HCT116 (cell line): ENCODE results near the gene MAML1. TPM values are rescaled to one million over a fixed set of nuclear protein-coding genes. Genes with fewer than 3 reads are reported as not detected.

Source experiments
- ATAC-seq: fragments of 200-7000 bp; cut with Tn5 transposase; 2 replicates; pipeline ENCODE4 v1.9.1; 2020; ENCODE audit warnings: mild to moderate bottlenecking, moderate library complexity
- BruUV-seq: library from RNA; stranded (reverse); fragments of 400-500 nt; replicated peaks from 2 replicates; lab custom pipeline; 2021; lab: Mats Ljungman, UMichigan
- CTCF ChIA-PET: fragments of 300-600 bp; sonication (Branson Sonifier 250); formaldehyde crosslinking; loops from one replicate; lab custom pipeline; 2021; ENCODE audit warnings: antibody characterized with exemption; lab: Charles Lee
- POLR2A ChIA-PET: fragments of 300-600, 350-600 bp; sonication (Branson Sonifier 250); formaldehyde crosslinking; loops from one replicate; lab custom pipeline; 2021; ENCODE audit warnings: antibody characterized with exemption; lab: Charles Lee
- RAD21 ChIA-PET, 2 experiments: fragments of 300-600 bp; sonication (Branson Sonifier 250); formaldehyde crosslinking; loops; one replicate each; lab custom pipeline; 2023; ENCODE audit warnings: low total read pairs in 2 of 2; ENCODE audit not compliant: uncharacterized antibody in 2 of 2, unreplicated experiment in 2 of 2, low non-redundant PET in 1 of 2; lab: Charles Lee
- DNase-seq: peaks from one replicate; pipeline ENCODE4 v3.0.0-alpha.2; 2010; ENCODE audit warnings: low read depth, low spot score
- H2AFZ ChIP-seq: fragments of 200-600 bp; shearing (Covaris generic), sonication (generic); 2 replicates; pipeline ENCODE4 v1.6.1; 2017; ENCODE audit warnings: low read depth, mixed run types, mixed read lengths, antibody characterized with exemption, low read length; ENCODE audit not compliant: poor library complexity, severe bottlenecking
- H3K27ac ChIP-seq: 2 replicates; pipeline ENCODE4 v1.5.1; 2012; ENCODE audit warnings: low read depth, low read length
- H3K27me3 ChIP-seq: fragments of 200-600 bp; sonication (generic); 2 replicates; pipeline ENCODE4 v1.6.1; 2016; ENCODE audit warnings: mixed run types, low read length, mixed read lengths; ENCODE audit not compliant: insufficient read depth
- H3K36me3 ChIP-seq, 2 experiments: fragments of 200-500 bp in 1 of 2; fragments of 200-600 bp in 1 of 2; sonication (Bioruptor generic) in 1 of 2; sonication (generic) in 1 of 2; 2 replicates each; pipeline versions ENCODE4 v1.5.1 to v1.6.1; 2014 to 2016; ENCODE audit warnings: low read length in 2 of 2, inconsistent platforms in 1 of 2, mixed read lengths in 1 of 2, mixed run types in 1 of 2; ENCODE audit not compliant: insufficient read depth in 2 of 2, control insufficient read depth in 1 of 2
- H3K4me1 ChIP-seq, 2 experiments: fragments of 200-600 bp in 1 of 2; sonication (generic) in 1 of 2; 2 replicates each; pipeline versions ENCODE4 v1.5.1 to v1.6.1; 2012 to 2017; ENCODE audit warnings: low read length in 2 of 2, inconsistent platforms in 1 of 2, mild to moderate bottlenecking in 1 of 2, mixed read lengths in 1 of 2, mixed run types in 1 of 2, moderate library complexity in 1 of 2; ENCODE audit not compliant: insufficient read depth in 2 of 2, control insufficient read depth in 1 of 2
- H3K4me2 ChIP-seq: fragments of 200-600 bp; sonication (generic); 2 replicates; pipeline ENCODE4 v1.6.1; 2017; ENCODE audit warnings: mixed run types, low read length, mixed read lengths
- H3K4me3 ChIP-seq, 2 experiments: fragments of 200-600 bp in 1 of 2; sonication (generic) in 1 of 2; replicated peaks in 1 of 2; 2 replicates each; pipeline ENCODE4 v1.5.1; 2011 to 2016; ENCODE audit warnings: low read length in 2 of 2, control low read depth in 1 of 2, low read depth in 1 of 2, mild to moderate bottlenecking in 1 of 2, mixed read lengths in 1 of 2, mixed run types in 1 of 2
- H3K79me2 ChIP-seq: fragments of 200-600 bp; sonication (generic); 2 replicates; pipeline ENCODE4 v1.6.1; 2017; ENCODE audit warnings: mild to moderate bottlenecking, mixed run types, low read length, moderate library complexity, mixed read lengths; ENCODE audit not compliant: insufficient read depth
- H3K9ac ChIP-seq: fragments of 200-600 bp; sonication (generic); 2 replicates; pipeline ENCODE4 v1.6.1; 2016; ENCODE audit warnings: low read length, mixed read lengths
- H3K9me2 ChIP-seq: fragments of 200-600 bp; sonication (generic), shearing (Covaris generic); 2 replicates; pipeline ENCODE4 v1.6.1; 2017; ENCODE audit warnings: mixed run types, mild to moderate bottlenecking, moderate library complexity; ENCODE audit not compliant: insufficient read depth
- H3K9me3 ChIP-seq, 2 experiments: fragments of 200-500 bp in 1 of 2; fragments of 200-600 bp in 1 of 2; sonication (Bioruptor generic) in 1 of 2; sonication (generic) in 1 of 2; 2 replicates each; pipeline ENCODE4 v1.6.1; 2014 to 2017; ENCODE audit warnings: low read length in 2 of 2, mixed read lengths in 2 of 2, inconsistent platforms in 1 of 2, low read depth in 1 of 2, mild to moderate bottlenecking in 1 of 2, mixed run types in 1 of 2, moderate library complexity in 1 of 2; ENCODE audit not compliant: control insufficient read depth in 1 of 2, insufficient read depth in 1 of 2
- H4K20me1 ChIP-seq: fragments of 200-600 bp; sonication (generic), shearing (Covaris generic); 2 replicates; pipeline ENCODE4 v1.6.1; 2017; ENCODE audit warnings: mixed run types, mild to moderate bottlenecking, moderate library complexity; ENCODE audit not compliant: insufficient read depth
- ELF1 ChIP-seq: IDR thresholded peaks from 2 replicates; pipeline ENCODE4 v1.6.1; 2012; ENCODE audit warnings: low read depth, borderline replicate concordance
- EZH2 ChIP-seq: fragments of 200-600 bp; sonication (generic); IDR thresholded peaks from 2 replicates; pipeline ENCODE4 v1.6.1; 2017; ENCODE audit warnings: antibody characterized with exemption, mixed run types
- POLR2A ChIP-seq: IDR thresholded peaks from 2 replicates; pipeline ENCODE4 v1.7.0; 2011; ENCODE audit warnings: borderline replicate concordance; ENCODE audit not compliant: insufficient read depth, insufficient read length; ENCODE audit errors: extremely low read depth
- POLR2AphosphoS5 ChIP-seq: IDR thresholded peaks from 2 replicates; pipeline ENCODE4 v1.6.1; 2011; ENCODE audit warnings: mild to moderate bottlenecking, low read depth, low read length, moderate library complexity
- RAD21 ChIP-seq: IDR thresholded peaks from 2 replicates; pipeline ENCODE4 v1.6.1; 2012; ENCODE audit warnings: low read depth, mild to moderate bottlenecking
- SP1 ChIP-seq: IDR thresholded peaks from 2 replicates; pipeline ENCODE4 v1.6.1; 2012; ENCODE audit warnings: low read depth
- intact Hi-C: fragments of 100-400 bp; cut with micrococcal nuclease; formaldehyde crosslinking; loops from 2 replicates; pipeline ENCODE4 v1.10.0; 2022
- total RNA-seq: library from RNA; stranded (reverse); gene quantifications from one replicate; pipeline ENCODE4 v1.2.1, GENCODE V29; 2021; ENCODE audit not compliant: unreplicated experiment
- TF ChIP-seq, protein P1 (sequence below): IDR thresholded peaks from 2 replicates; pipeline ENCODE4 v1.6.1; 2012
- TF ChIP-seq, protein P2 (sequence below): IDR thresholded peaks from 2 replicates; pipeline ENCODE4 v1.6.1; 2012; ENCODE audit warnings: low read depth

Gene MAML1
- total RNA-seq, 1 experiment from 2014 or later = 29.5 TPM

GRCh38 chr5:179798771-179799643, 66.4 kb downstream of the MAML1 start:
- no peaks in the 10 kb centered on the region for H3K9me2 ChIP-seq
- DNase-seq (no peak), ATAC-seq (no peak)
- CTCF ChIA-PET = no interaction called here
- RAD21 ChIA-PET = no interaction called here
- TF ChIP-seq, protein P1, sequence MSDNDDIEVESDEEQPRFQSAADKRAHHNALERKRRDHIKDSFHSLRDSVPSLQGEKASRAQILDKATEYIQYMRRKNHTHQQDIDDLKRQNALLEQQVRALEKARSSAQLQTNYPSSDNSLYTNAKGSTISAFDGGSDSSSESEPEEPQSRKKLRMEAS = no peak
- TF ChIP-seq, protein P2, sequence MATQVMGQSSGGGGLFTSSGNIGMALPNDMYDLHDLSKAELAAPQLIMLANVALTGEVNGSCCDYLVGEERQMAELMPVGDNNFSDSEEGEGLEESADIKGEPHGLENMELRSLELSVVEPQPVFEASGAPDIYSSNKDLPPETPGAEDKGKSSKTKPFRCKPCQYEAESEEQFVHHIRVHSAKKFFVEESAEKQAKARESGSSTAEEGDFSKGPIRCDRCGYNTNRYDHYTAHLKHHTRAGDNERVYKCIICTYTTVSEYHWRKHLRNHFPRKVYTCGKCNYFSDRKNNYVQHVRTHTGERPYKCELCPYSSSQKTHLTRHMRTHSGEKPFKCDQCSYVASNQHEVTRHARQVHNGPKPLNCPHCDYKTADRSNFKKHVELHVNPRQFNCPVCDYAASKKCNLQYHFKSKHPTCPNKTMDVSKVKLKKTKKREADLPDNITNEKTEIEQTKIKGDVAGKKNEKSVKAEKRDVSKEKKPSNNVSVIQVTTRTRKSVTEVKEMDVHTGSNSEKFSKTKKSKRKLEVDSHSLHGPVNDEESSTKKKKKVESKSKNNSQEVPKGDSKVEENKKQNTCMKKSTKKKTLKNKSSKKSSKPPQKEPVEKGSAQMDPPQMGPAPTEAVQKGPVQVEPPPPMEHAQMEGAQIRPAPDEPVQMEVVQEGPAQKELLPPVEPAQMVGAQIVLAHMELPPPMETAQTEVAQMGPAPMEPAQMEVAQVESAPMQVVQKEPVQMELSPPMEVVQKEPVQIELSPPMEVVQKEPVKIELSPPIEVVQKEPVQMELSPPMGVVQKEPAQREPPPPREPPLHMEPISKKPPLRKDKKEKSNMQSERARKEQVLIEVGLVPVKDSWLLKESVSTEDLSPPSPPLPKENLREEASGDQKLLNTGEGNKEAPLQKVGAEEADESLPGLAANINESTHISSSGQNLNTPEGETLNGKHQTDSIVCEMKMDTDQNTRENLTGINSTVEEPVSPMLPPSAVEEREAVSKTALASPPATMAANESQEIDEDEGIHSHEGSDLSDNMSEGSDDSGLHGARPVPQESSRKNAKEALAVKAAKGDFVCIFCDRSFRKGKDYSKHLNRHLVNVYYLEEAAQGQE = no peak
- no peak for TF ChIP-seq POLR2A
- TF ChIP-seq SP1 = no peak
- TF ChIP-seq ELF1 = no peak
- TF ChIP-seq EZH2 = no peak
- no peak for TF ChIP-seq POLR2AphosphoS5
- no peak for TF ChIP-seq RAD21
- H4K20me1 ChIP-seq = no peaks in the 10 kb centered on the region
- no peaks in the 10 kb centered on the region for H3K9me3 ChIP-seq
- no peak overlapping the region for H3K9ac ChIP-seq
- peaks cover 26 to 46% of the 10 kb centered on the region in 2 experiments for H3K4me1 ChIP-seq
- peaks cover 5 to 20% of the 10 kb centered on the region in 2 experiments; a peak in 1 of 4 replicates for H3K36me3 ChIP-seq
- TSS peak; percentile 12 for BruUV-seq
- H2AFZ ChIP-seq = no peak overlapping the region
- no peaks in the 10 kb centered on the region for H3K27me3 ChIP-seq
- POLR2A ChIA-PET = interaction anchor here (2.9 kb wide), 1 partner anchor 8 kb away, joined by 8 read pairs; the partner anchor contains the start of gene MGAT4B
- no peak overlapping the region for H3K4me3 ChIP-seq
- peaks cover 31% of the 10 kb centered on the region; the same call in 1 of the 2 replicates for H3K79me2 ChIP-seq
- intact Hi-C loops = no loop called here
- H3K4me2 ChIP-seq = no peak overlapping the region
- no peak overlapping the region for H3K27ac ChIP-seq
